GM12891 (cell line): Measurements from ENCODE around the gene PMAIP1.

Experiments
- POLR2A ChIP-seq: IDR thresholded peaks from 2 replicates; pipeline ENCODE4 v1.6.1; 2011; ENCODE audit warnings: low read depth, low read length, control low read depth
- POLR2AphosphoS5 ChIP-seq: IDR thresholded peaks from 2 replicates; pipeline ENCODE4 v1.6.1; 2011; ENCODE audit warnings: low read depth, low read length, control low read depth

- TF ChIP-seq POLR2AphosphoS5 (no peak), POLR2A (no peak)
Measured at GRCh38 chr18:59884351-59884750, 15.4 kb upstream of the PMAIP1 start.
